Measurements from ENCODE around the gene FAM76B.
A peak's percentile ranks its signal among the peaks of the same experiment; 100 is the strongest.

FAM76B gene

DNA sequence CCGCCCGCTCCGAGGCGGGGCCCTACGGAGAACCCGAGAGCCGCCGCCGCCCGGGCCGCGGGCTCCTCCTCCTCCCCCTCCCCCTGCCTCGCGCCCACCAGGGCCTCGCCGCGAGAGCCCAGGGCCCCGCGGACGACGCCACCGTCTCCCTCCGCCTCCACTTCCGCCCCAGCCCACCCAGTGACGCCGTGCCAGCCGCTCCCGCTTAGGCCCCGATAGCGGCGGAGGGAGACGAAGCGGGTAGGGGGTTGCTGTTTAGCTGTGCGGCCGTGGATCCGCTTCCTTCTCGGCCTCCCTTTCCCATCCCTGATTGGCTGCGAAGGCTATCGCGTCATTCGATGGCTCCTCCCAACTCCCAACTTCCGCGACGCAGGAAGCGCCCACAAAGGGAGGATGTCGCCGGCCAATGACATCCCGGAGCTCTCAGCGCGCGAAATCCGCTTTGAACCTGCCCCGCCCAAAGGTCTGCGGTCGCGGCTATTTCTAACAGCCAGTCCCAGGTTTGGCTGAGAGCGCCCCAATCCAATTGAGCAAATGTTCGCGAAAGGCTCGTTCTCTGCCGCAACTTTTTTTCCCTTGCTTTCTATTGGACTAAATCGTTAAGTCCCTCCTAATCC, at the start of gene FAM76B:
Gene FAM76B (minus strand): TSS at position 277 of the 617 bp plus-strand sequence. CDS start 304 bp downstream, outside the sequence.
- peak; percentile 100 for DNase-seq (ENCODE audit: low read depth)
- no peak for TF ChIP-seq CTCF (conservative IDR thresholded peaks at IDR 0.05; ENCODE audit: low read depth, low read length)
- H3K4me3 ChIP-seq (ENCODE audit: low read depth, low read length): peak within 1 kb of the TSS; percentile 93

DNA sequence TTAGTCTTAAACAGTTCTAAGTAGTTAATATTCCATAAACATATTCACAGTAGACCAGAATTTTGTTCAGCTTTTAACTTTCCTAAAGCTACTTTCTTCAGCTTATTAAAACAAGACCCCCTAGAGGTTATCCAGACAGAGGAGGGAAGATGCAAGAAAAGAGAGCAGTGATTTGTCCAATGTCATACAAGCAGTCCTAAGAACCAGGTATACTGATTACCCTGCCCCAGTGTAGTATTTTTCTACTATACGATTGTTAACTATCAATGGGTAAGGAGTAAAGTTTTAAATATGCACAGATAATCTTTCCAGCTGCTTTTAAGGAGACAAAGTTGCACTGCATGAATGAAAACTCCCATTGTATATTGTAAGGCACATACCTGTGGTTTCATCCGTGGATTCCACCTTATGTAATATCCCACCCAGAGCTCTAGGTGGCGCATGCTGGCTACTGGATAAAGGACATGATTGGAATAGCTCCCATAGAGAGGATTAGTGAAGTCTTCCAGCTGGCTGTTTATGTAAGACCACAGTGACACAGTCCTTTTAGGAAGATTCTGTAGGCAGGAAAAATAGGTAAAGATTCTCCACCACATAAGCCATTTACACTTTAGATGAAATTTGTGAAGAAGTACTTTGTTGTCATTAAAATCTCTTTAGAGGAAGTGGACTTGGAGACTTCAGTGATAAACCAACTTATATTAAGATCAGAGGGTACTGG, 46.3 kb upstream of the FAM76B start:
- peak; percentile 97 for DNase-seq (ENCODE audit: low read depth)

GRCh38 chr11:95835351-95835750, 45.8 kb upstream of the FAM76B start:
- no peak overlapping the region for H3K4me3 ChIP-seq (ENCODE audit: low read depth, low read length)
- no peak for TF ChIP-seq CTCF (conservative IDR thresholded peaks at IDR 0.05; ENCODE audit: low read depth, low read length)
- DNase-seq (ENCODE audit: low read depth): peak; percentile 44

More for the DNA sequence above, 46.3 kb upstream of the FAM76B start:
- TF ChIP-seq CTCF (conservative IDR thresholded peaks at IDR 0.05; ENCODE audit: low read depth, low read length): peak; percentile 94
- no peak overlapping the region for H3K4me3 ChIP-seq (ENCODE audit: low read depth, low read length)

GRCh38 chr11:95833378-95833777, 43.8 kb upstream of the FAM76B start:
- TF ChIP-seq CTCF (conservative IDR thresholded peaks at IDR 0.05; ENCODE audit: low read depth, low read length): no peak
- no peak for DNase-seq (ENCODE audit: low read depth)
- no peak overlapping the region for H3K4me3 ChIP-seq (ENCODE audit: low read depth, low read length)

- no peak for TF ChIP-seq CTCF (conservative IDR thresholded peaks at IDR 0.05; ENCODE audit: low read depth, low read length)
- DNase-seq (ENCODE audit: low read depth): peak; percentile 75
These were observed 43.2 kb upstream of the FAM76B start for GRCh38 chr11:95832763-95833162.

DNA sequence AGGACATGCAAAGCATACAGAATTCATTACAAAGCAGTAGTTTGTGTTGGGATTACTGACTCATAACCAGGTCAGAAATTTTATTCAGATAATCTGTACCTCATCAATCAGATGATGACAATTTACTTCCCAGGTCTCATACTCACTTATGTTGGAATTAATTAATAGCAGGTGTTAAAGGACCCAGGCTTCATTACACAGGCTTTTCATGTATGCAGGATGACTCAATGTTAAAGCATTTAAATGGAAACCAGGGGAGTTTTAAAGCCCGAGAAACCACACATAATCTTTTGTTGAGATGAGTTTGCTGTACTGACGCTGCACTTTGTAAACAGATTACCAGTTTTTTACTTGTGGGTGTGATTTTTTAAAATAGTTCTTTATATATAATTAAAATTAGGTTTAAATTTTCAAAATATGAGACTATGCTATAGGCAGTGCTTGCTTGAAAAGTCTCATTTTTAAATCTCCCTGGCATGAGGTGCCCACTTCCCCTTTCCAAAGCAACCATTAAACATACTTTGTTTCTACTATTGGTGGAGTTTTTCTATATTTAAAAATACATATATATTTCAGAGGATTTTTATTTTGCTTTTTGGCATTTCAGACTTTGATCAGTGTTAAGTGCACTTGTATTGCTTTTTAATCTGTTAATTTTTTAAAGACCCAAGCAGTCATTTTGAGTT, 41.8 kb upstream of the FAM76B start:
- no peak for TF ChIP-seq CTCF (conservative IDR thresholded peaks at IDR 0.05; ENCODE audit: low read depth, low read length)
- peak; percentile 77 for DNase-seq (ENCODE audit: low read depth)
- no peak overlapping the region for H3K4me3 ChIP-seq (ENCODE audit: low read depth, low read length)

More at GRCh38 chr11:95832763-95833162, 43.2 kb upstream of the FAM76B start:
- H3K4me3 ChIP-seq (ENCODE audit: low read depth, low read length): no peak overlapping the region

All from choroid plexus epithelial cell (primary cell).